CD4-positive, alpha-beta T cell treated with Interleukin-17A for 4 hours (primary cell): ENCODE measurements around the gene CDT1.
"Not testable (repeated sequence)": the region's sequence is repeated elsewhere in the genome, so short reads cannot be mapped to it uniquely, and the experiment has no call there.

ENCODE experiments used
- DNase-seq: peaks from one replicate; pipeline ENCODE4 v3.0.0-alpha.2; 2020; ENCODE audit warnings: mixed read lengths

CDT1 gene

GRCh38 chr16:88784074-88784855, 19.3 kb upstream of the CDT1 start:
- peak; percentile 57 for DNase-seq

DNA sequence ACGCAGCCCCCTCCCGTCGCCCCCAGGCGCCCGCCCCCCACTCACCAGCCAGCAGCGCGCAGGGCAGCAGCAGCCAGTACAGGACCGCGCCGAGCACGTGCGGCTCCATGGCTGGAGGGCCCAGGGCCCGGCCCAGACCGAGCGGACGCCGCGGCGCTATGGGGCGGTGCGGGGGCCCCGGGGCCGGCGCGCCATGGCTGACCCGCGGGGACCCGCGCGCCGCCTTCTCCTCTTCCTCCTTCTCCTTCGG, 18.8 kb upstream of the CDT1 start:
- DNase-seq = no peak

GRCh38 chr16:88785106-88785924, 18.3 kb upstream of the CDT1 start, which contains the start of gene PIEZO1:
Gene PIEZO1, minus strand, starts transcription at chr16:88785220. Its CDS starts 256 bp downstream, at chr16:88784964.
- DNase-seq = peak; percentile 92

GRCh38 chr16:88787579-88788314, 15.8 kb upstream of the CDT1 start:
- DNase-seq = no peak

- DNase-seq = not testable (repeated sequence)
Observed at GRCh38 chr16:88788749-88789148, 14.8 kb upstream of the CDT1 start.

GRCh38 chr16:88789594-88789993, 14.0 kb upstream of the CDT1 start:
- no peak for DNase-seq

DNA sequence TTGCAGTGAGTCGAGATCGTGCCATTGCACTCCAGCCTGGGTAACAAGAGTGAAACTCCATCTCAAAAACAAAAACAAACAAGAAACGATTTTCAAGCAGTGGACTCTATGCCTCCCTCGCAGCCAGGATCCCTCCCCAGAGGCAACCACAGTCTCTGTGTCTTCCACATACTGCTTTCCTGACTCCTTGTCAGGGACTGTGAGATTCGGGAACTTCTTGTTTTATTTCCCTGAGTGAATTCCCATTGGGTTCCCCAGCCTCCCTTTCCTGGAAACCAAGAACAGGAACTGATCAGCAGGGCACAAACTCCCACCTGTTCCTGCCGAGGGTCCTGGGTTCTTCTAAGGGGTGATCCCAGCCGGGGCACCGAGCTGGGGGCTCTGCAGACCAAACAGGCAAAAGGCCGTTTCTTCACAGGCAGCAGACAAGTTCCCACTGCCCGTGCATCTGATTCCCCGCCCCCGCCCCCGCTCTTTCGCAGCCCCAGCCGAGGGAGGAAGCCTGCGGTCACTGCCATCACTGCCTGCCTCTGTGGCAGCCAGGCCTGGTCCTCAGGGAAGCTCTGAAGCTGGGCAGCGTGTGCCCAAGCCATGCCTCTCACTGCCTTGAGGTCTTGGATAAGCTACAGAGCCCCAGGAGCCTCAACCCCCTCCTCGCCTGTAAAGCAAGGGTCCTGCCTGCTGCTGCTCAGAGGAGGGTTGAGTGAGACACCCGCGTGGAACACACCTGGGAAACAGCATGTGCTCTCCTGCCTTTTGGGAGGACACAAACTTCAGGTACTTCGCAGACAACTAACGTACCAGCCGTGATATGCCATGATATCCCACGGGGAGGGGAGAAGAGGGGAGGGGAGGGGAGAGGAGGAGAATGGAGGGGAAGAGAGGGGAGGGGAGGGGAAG, 13.0 kb upstream of the CDT1 start:
- peak; percentile 83 for DNase-seq

DNA sequence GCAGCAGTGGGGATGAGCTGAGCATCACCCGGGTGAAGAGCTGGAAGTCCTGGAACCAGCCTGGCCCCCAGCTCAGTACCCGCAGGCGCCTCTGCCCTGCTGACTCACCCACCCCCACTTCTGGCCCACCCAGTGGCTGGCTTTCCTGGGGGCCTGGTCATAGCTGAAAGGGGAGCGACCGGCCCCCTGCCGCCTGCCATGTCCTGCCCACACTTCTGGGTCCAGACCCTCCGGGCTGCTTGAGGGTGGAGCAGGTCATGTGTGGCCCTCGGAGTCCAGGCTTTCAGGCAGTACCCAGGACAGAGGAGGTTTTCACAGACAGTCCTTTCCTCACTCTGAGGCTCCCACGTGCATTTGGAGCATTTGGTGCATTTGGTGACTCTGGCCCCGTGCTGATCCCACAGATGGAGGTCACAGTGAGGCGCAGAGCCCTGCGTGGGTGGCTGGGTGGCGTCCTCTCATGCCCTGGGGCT, 11.5 kb upstream of the CDT1 start:
- no peak for DNase-seq

GRCh38 chr16:88792668-88793250, 10.8 kb upstream of the CDT1 start:
- DNase-seq = no peak

- no peak for DNase-seq
Observed at GRCh38 chr16:88793251-88793954, 10.2 kb upstream of the CDT1 start.

DNA sequence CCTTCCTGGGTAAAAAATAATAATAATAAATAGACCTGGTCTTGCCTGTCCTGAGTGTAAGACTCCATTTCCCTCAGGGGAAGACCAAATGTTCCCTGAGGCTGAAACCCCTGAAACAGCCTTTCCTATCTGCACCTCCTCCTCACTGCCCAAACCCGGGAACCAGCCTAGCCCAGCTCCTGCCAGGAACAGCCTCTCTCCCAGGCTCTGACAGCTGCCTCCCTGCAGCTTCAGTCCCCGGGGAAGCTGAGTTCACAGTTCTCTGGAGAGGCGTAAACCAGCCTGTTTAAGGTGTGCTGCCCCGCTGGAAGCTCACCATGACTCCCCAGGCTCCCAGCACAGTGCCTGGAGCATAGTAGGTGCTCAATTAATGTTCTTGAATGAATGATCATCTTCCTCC, 7.3 kb upstream of the CDT1 start:
- no peak for DNase-seq

GRCh38 chr16:88798073-88798472, 5.5 kb upstream of the CDT1 start:
- no peak for DNase-seq

GRCh38 chr16:88798772-88799455, 4.7 kb upstream of the CDT1 start:
- no peak for DNase-seq

- DNase-seq = peak; percentile 62
Observed at GRCh38 chr16:88799569-88800276, 3.9 kb upstream of the CDT1 start.

DNA sequence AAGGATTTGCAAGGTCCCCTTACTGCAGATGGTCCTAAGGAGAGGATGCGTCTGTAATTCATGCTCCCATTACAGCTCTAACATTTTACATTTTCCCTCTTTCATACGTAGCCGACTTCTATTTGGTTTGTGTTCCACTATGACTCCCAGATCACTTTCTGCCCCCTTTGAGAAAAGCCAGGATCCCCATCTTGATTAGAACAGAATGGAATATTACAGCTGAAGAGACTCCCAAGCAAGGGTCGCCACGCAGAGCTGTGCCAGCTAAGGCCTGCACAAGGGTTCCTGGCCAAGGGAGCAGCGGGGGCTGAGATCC, 3.4 kb upstream of the CDT1 start:
- no peak for DNase-seq

GRCh38 chr16:88804173-88804551, 573 bp downstream of the CDT1 start:
- DNase-seq = no peak

- DNase-seq = peak; percentile 38
Observed at GRCh38 chr16:88804552-88805339, 1.2 kb downstream of the CDT1 start.

DNA sequence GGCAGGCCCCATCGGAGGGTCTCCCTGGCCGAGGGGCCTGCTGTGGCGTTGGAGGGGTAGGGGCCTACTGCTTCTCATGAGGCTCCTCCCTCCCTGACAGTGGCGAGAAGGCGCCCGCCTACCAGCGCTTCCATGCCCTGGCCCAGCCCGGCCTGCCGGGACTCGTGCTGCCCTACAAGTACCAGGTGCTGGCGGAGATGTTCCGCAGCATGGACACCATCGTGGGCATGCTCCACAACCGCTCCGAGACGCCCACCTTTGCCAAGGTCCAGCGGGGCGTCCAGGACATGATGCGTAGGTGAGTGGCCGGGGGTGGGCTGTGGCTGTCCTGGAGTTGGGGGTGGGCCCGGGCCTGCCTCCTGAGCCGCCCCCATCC, 1.7 kb downstream of the CDT1 start:
- no peak for DNase-seq

- DNase-seq = no peak
Observed at GRCh38 chr16:88805887-88806393, 2.4 kb downstream of the CDT1 start.
